T47D (cell line): ENCODE data around the gene FARP1.

Experiments used
- DNase-seq, 2 experiments: peaks; one replicate each; pipeline versions ENCODE4 v3.0.0 to v3.0.0-alpha.2; 2011 to 2012; ENCODE audit warnings: low read depth in 1 of 2, low spot score in 1 of 2
- JUND ChIP-seq: IDR thresholded peaks from 2 replicates; pipeline ENCODE4 v1.6.1; 2012; ENCODE audit warnings: low read depth
- in situ Hi-C: cut with HindIII; loops from 2 replicates; pipeline ENCODE4 v1.10.0; 2016; ENCODE audit warnings: low sequenced_read_pairs, low pct_unique_long_range_greater_than_20kb

Gene FARP1

GRCh38 chr13:98188544-98189166, 45.8 kb downstream of the FARP1 start:
- in situ Hi-C loops: no loop called here
- DNase-seq: no peak
- no peak for TF ChIP-seq JUND

- TF ChIP-seq JUND: no peak
- DNase-seq: no peak
- in situ Hi-C loops: no loop called here
Measured at GRCh38 chr13:98189841-98190505, 47.1 kb downstream of the FARP1 start.

DNA sequence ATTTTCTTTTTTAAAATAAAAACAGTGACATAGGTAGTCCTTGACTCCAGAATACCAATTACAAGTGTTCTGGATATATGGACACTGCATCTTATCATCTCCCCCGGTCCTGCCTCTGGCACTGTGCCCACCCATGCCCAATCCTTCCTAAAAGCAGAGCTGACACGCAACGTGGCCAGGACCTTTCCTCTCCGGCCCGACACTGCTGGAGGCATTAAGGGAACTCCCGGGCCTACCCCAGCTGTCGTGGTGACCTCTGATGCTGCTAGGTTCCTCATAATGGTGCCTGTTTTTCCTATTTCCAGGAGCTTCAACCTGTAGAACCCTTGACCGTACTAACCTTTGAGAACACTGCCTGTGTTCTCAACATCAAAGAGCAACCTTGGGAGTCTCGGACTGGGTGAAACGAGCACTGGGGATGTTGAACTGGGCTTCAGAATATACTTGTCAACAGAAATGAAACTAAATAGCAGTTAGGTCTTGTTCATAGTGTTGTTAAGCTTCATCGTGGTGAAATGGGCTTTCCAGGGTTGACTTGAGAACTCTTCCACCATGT, 48.1 kb downstream of the FARP1 start:
- in situ Hi-C loops: no loop called here
- no peak for TF ChIP-seq JUND

GRCh38 chr13:98192008-98192407, 49.1 kb downstream of the FARP1 start:
- in situ Hi-C loops: no loop called here
- no peak for DNase-seq
- no peak for TF ChIP-seq JUND

More for the DNA sequence above, 48.1 kb downstream of the FARP1 start:
- DNase-seq: no peak

- in situ Hi-C loops: no loop called here
- TF ChIP-seq JUND: no peak
- no peak for DNase-seq
Measured at GRCh38 chr13:98195054-98195791, 52.3 kb downstream of the FARP1 start.

GRCh38 chr13:98198683-98199082, 55.8 kb downstream of the FARP1 start:
- no peak for TF ChIP-seq JUND
- no peak for DNase-seq
- in situ Hi-C loops: no loop called here

GRCh38 chr13:98199480-98199879, 56.6 kb downstream of the FARP1 start:
- DNase-seq: no peak
- TF ChIP-seq JUND: no peak
- in situ Hi-C loops: no loop called here

- no peak for DNase-seq
- in situ Hi-C loops: no loop called here
- TF ChIP-seq JUND: no peak
Measured at GRCh38 chr13:98200211-98200878, 57.5 kb downstream of the FARP1 start.

DNA sequence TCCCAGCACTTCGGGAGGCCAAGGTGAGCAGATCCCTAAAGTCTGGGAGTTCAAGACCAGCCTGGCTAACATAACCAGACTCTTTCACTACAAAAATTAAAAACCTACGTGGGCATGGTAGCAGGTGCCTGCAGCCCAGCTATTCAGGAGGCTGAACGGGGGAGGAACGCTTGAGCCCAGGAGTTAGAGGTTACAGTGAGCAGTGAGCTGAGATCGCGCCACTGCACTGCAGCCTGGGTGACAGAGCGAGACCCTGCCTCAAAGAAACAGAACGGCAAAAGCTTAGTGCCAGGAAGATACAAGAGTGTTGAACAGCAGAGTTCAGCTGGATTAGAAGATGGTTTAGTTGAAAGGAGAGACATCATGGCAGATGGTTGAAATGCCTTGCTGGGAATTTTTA, 58.3 kb downstream of the FARP1 start:
- TF ChIP-seq JUND: no peak
- in situ Hi-C loops: no loop called here
- no peak for DNase-seq

GRCh38 chr13:98201984-98202383, 59.1 kb downstream of the FARP1 start:
- no peak for DNase-seq
- no peak for TF ChIP-seq JUND

DNA sequence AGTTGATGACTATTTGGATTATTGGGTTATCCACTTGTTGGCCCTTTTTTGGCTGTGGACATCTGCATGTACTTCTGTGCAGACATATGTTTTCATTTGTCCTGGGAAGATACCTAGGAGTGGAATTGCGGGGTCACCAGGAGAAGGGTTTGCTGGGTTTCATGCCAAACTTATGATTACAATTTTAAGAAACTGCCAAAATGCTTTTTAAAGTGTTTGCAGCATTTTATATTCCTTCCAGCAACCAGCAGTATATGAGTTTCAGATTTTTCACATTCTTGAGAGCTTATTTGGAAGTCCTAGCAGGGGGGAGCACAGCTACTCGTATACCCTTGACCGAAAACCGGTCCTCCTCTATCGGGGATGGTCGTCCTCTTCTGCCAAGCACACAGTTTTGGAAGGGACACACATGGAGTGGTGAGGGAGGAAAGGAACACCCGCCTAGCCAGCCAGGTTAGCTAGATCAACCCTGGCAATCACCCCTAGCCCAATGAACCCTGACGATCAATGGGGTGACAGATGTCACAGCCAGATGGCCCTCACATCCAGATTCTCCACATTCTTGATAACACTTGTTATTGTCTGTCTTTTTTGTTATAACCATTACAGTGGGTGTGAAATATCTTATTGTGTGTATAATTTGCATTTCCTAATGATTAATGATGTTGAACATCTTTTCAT, 60.9 kb downstream of the FARP1 start:
- TF ChIP-seq JUND: no peak
- in situ Hi-C loops: no loop called here
- DNase-seq: no peak

More at GRCh38 chr13:98201984-98202383, 59.1 kb downstream of the FARP1 start:
- in situ Hi-C loops: no loop called here

DNA sequence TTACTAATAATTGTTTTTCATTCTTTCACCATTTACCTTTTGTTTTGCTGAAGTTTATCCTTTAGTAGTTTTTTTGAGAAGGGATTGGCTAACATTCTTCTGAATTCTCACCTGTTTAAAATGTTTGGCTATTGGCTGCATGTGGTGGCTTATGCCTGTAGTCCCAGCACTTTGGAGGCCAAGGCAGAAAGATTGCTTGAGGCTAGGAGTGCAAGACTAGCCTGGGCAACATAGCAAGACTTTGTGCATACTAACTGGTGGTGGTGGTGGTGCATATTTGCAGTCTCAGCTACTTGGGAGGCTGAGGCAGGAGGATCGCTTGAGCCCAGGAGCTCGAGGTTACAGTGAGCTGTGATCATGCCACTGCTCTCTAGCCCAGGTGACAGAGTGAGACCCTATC, 61.7 kb downstream of the FARP1 start:
- in situ Hi-C loops: no loop called here
- no peak for TF ChIP-seq JUND
- no peak for DNase-seq
